WERI-Rb-1 (cell line): ENCODE results near the gene KIAA0825.

Experiments used
- DNase-seq: peaks from one replicate; pipeline ENCODE4 v3.0.0-alpha.2; 2020
- H3K27ac ChIP-seq: fragments of 250-450 bp; sonication (Bioruptor Pico); 2 replicates; pipeline ENCODE4 v1.5.1; 2020; ENCODE audit warnings: mild to moderate bottlenecking, moderate library complexity
- H3K27me3 ChIP-seq: fragments of 250-450 bp; sonication (Bioruptor Pico); 2 replicates; pipeline ENCODE4 v1.5.1; 2021; ENCODE audit warnings: mild to moderate bottlenecking, low read depth, moderate library complexity; ENCODE audit not compliant: insufficient read depth, severe bottlenecking
- H3K36me3 ChIP-seq: fragments of 250-450 bp; sonication (Bioruptor Pico); 2 replicates; pipeline ENCODE4 v1.5.1; 2020; ENCODE audit warnings: mild to moderate bottlenecking, moderate library complexity
- H3K4me3 ChIP-seq: 2 replicates; pipeline ENCODE4 v1.5.1; 2011; ENCODE audit warnings: low read depth, mild to moderate bottlenecking, control low read depth, low read length
- H3K9me3 ChIP-seq: fragments of 250-450 bp; sonication (Bioruptor Pico); 2 replicates; pipeline ENCODE4 v1.5.1; 2021; ENCODE audit warnings: mild to moderate bottlenecking, moderate library complexity; ENCODE audit not compliant: severe bottlenecking
- CTCF ChIP-seq: IDR thresholded peaks from 2 replicates; pipeline ENCODE4 v1.5.1; 2011; ENCODE audit warnings: low read depth, mild to moderate bottlenecking, control low read depth, inconsistent platforms, low read length

KIAA0825 gene

GRCh38 chr5:94469894-94470329 lies 148.5 kb downstream of the KIAA0825 start:
- H3K27ac ChIP-seq: no peak overlapping the region
- no peak overlapping the region for H3K4me3 ChIP-seq
- no peaks in the 10 kb centered on the region for H3K27me3 ChIP-seq
- H3K36me3 ChIP-seq: no peaks in the 10 kb centered on the region
- TF ChIP-seq CTCF: no peak
- H3K9me3 ChIP-seq: no peaks in the 10 kb centered on the region
- no peak for DNase-seq

GRCh38 chr5:94467954-94468930 lies 150.2 kb downstream of the KIAA0825 start:
- no peaks in the 10 kb centered on the region for H3K27me3 ChIP-seq
- no peaks in the 10 kb centered on the region for H3K9me3 ChIP-seq
- no peaks in the 10 kb centered on the region for H3K36me3 ChIP-seq
- no peak for TF ChIP-seq CTCF
- H3K4me3 ChIP-seq: no peak overlapping the region
- DNase-seq: no peak
- H3K27ac ChIP-seq: no peak overlapping the region

GRCh38 chr5:94467346-94467953 lies 151.0 kb downstream of the KIAA0825 start:
- Histone ChIP-seq H3K36me3 (no peaks in the 10 kb centered on the region), H3K27ac (no peak overlapping the region), H3K4me3 (no peak overlapping the region), H3K27me3 (no peaks in the 10 kb centered on the region), H3K9me3 (no peaks in the 10 kb centered on the region)
- no peak for DNase-seq
- no peak for TF ChIP-seq CTCF

GRCh38 chr5:94463739-94464138 lies 154.7 kb downstream of the KIAA0825 start:
- Histone ChIP-seq H3K9me3 (no peaks in the 10 kb centered on the region), H3K27me3 (no peaks in the 10 kb centered on the region), H3K4me3 (no peak overlapping the region), H3K36me3 (no peaks in the 10 kb centered on the region), H3K27ac (no peak overlapping the region)
- no peak for TF ChIP-seq CTCF
- DNase-seq: no peak

- Histone ChIP-seq H3K9me3 (no peaks in the 10 kb centered on the region), H3K4me3 (no peak overlapping the region), H3K27me3 (no peaks in the 10 kb centered on the region), H3K36me3 (no peaks in the 10 kb centered on the region), H3K27ac (no peak overlapping the region)
- no peak for DNase-seq
- no peak for TF ChIP-seq CTCF
These were observed 157.3 kb downstream of the KIAA0825 start for GRCh38 chr5:94461131-94461530.
